NCI-H2227 (cell line): ENCODE measurements around the gene CDH26.
"Not testable (repeated sequence)": the region's sequence is repeated elsewhere in the genome, so short reads cannot be mapped to it uniquely, and the experiment has no call there.

ENCODE experiments used
- DNase-seq: peaks from one replicate; lab custom pipeline; 2025; ENCODE audit not compliant: unreplicated experiment; lab: John Stamatoyannopoulos, UW

The CDH26 gene

DNA sequence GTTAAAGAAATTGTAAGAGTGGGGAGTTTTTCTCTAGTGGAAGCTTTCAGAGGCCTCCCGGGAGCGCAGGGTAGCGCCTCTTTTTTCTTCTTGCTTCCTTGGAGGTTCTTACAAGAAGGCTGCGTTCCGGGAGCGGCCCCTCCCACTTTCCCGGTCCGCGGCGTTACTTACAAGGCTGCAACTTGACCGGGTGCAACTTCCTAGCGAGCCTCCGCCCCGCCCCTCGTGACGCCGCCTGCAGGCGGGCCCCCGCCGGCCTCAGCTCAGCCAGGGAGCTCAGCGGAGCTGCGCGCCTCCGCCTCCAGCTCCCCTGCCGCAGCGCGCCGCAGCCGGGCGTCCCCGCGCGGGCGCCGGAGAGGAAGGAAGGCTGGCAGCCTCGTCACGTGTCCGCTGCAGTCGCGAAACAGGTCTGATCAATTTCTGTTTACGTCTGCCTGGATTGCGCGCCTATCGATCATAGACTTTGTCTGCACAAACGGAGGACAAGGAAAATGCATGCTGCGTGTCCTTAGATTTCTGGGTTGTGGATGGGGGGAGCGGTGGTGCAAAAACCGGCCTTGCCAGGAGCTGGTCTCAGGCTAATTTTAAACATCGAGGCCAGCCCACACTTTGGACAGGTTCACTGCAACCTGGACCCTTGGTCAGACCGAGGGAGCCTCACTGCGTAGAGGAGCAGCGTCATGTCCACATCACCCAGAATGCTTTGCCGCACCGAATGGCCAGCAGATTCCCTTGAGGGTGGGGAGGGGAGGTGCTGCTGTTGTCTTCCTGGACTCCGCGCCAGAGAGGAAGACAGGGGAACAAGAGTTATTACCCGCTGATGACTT lies 17.9 kb upstream of the CDH26 start, which contains the start of the genes FAM217B and PPP1R3D:
FAM217B (plus strand) TSS at position 261 of the 827 bp plus-strand sequence. CDS start 3,555 bp downstream, outside the sequence.
PPP1R3D (minus strand) TSS at position 177 of the 827 bp plus-strand sequence. CDS start 374 bp downstream, outside the sequence.
- DNase-seq, result peak; percentile 94

DNA sequence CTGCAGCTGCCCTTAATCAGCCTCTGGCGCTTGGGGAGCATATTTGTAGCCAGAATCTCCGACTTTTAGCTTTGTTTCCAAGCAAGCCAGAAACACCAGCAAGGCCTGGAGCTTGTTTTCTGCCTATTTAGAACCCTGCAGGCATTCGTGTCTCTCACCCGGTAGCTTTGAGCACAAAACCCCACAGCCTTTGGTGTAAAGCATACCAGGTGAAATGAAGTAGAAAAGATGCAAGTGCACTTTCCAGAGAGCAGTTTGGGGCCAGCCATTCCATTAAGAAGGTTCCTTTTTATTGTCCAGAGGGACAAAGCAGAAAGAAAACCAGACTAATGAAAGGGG lies 17.3 kb upstream of the CDH26 start:
- DNase-seq, result no peak

DNA sequence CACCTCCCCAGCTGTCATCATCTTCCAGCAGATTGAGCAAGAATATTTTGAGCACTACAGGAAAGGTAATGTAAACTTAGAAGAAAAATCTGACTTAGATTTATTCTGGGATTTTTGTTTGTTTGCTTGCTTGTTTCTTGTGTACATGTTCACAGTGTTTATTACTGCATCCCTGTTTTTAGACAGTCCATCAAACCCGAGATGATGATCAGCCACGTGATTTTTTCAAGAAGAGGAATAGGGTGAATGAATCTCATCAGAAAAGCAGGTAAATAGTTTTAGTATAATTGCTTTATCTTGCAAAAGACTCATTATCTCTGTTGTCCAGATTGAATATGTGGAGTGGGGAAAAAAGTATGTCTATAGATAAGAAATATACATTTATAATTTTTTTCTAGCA lies 16.0 kb upstream of the CDH26 start:
- no peak for DNase-seq

- no peak for DNase-seq
Observed at GRCh38 chr20:59944726-59945125, 13.5 kb upstream of the CDH26 start.

DNA sequence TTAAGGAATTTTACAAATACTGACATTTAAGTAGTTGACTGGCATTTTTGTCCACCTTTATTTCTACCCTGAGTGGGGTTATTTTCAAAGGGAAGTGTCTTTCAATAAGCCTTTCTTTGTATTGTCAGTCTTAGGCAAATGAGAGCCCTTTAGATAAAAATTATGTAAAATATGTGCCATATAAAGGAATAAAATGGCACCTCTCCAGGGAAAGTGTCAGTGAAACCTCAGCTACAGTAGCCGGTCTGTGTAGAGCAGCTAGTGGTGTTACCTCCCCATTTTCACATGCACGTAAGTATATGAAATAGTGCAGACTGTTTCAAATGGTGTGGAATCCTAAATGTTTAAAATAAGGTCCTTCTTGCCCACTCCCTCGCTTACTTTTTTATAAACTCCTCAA lies 13.0 kb upstream of the CDH26 start:
- no peak for DNase-seq

GRCh38 chr20:59945731-59946130 lies 12.5 kb upstream of the CDH26 start:
- DNase-seq, result no peak

DNA sequence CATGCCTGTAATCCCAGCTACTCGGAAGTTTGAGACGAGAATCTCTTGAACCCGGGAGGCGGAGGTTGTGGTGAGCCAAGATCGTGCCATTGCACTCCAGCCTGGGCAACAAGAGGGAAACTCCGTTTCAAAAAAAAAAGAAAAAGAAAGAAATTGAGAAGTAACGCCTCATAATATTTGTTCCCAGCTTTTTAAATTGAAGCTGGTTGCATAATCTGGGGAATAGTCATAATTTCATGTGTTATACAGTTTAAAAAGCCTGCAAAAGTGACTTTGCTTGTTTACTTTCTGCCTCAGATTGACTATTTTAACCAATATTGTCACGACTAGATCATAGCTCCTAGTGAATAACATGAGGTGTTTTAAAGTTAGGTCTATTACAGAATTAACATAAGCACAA lies 10.8 kb upstream of the CDH26 start:
- no peak for DNase-seq

GRCh38 chr20:59948212-59948611 lies 10.0 kb upstream of the CDH26 start:
- DNase-seq, result no peak

DNA sequence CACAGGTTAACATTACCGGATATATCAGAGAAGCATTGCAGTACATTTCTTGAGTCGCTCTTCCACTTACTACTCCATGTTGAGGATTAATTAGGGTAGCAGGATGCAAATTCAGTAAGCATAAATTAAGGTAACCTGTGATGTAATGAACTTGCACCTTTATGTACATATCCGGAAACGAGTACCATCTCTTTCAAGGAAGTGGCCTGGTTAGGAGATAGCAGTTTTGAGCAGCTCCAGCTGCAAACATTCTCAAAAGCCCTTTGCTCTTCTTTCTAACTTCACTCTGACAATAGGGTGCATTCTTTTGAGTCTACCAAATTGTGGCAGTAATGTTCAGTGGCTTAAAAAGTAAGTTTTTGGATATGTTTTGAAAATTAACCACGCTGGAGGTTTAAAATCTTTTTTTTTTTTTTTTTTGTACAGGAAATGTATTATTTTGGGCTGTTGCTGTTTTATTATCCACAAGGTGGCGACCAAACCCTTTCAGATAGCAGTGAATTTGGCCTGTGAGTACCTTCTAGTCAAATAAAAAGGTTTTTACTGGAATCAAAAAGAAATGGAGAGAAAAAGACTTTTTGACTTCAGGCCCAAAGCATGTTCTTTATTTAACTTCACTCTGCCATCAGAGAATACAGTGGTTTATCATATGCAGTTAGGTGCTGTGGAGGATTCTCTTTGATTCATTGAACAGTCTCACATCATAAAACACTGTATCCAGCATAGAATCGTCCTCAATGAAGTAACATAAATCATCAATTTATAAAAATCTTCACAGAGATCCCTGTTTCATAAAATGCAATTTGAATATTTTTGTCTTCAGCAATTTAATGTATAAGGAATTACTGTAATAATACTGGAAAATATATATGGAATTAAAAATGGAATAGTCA lies 9.1 kb upstream of the CDH26 start:
- peak; percentile 63 for DNase-seq

- no peak for DNase-seq
Observed at GRCh38 chr20:59949911-59950310, 8.3 kb upstream of the CDH26 start.

DNA sequence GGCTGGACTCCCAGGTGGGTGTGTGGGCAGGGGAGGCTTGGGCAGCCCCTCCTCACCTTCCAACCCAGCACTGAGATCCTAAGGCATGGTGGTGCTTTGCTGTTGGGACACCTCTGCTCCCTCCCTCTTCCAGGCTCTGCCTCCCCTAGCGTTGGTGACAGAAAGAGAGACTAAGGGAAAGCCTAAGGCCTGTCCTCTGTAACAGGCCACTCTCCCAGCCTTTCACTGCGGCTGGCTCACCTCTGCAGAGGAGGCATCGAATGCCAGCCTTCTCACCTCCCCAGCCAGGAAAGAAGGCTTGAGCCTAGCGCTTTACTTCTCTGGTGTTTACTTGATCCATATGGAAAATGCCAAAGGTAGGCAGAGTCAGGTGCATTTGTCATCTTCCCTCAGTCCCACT lies 3.5 kb upstream of the CDH26 start:
- DNase-seq, result no peak

- peak; percentile 62 for DNase-seq
Observed at GRCh38 chr20:59955131-59955796, 3.0 kb upstream of the CDH26 start.

DNA sequence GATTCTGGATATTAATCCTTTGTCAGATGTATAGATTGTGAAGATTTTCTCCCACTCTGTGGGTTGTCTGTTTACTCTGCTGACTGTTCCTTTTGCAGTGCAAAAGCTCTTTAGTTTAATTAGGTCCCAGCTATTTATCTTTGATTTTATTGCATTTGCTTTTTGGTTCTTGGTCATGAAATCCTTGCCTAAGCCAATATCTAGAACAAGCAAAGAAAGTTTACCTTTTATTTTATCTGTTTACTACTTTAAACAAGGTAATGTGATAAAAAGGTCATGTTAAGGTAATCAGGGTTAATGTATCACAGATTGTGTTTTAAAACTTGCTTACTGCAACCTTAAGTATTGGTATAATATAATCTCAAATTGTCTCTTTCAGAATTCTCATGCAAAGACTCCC lies 655 bp upstream of the CDH26 start:
- DNase-seq, result not testable (repeated sequence)

DNA sequence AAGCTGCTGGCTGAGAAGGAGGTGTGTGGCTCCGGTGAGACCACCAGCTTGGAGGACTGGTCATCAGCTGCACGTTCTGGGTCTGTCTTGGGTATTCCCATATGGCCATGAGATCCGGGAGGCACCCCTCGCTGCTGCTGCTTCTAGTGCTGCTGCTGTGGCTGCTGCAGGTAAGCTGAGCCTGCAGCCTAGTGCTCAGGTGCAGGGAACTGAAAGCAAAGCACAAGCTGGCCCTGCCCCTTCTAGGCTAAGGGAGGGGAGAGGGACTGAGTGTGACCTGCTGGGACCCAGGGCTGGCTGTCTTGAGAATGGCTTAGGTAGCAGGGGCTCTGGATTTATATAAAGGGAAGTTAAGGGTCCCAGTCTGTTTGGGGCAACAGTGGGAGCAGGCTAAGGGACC lies 403 bp downstream of the CDH26 start:
- DNase-seq, result no peak

- DNase-seq, result no peak
Observed at GRCh38 chr20:59961423-59961822, 3.2 kb downstream of the CDH26 start.

DNA sequence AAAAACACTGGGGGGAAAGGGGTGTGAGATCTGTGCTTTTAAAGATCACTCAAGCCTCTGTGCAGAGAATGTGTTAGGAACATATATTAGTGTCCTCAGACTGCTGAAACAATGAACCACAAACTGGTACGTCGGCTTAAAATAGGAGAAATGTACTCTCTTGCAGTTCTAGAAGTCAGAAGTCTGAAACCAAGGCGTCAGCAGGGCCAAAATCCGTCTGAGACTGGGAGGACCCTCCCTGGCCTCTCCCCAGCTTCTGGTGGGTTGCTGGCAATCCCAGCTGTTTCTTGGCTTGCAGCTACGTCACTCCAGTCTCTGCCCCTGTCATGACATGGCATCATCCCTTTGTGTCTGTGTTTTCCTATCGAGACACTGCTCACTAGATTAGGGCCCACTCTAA lies 3.9 kb downstream of the CDH26 start:
- no peak for DNase-seq

GRCh38 chr20:59966428-59966827 lies 8.2 kb downstream of the CDH26 start:
- DNase-seq, result no peak

GRCh38 chr20:59971428-59971827 lies 13.2 kb downstream of the CDH26 start:
- no peak for DNase-seq

- no peak for DNase-seq
Observed at GRCh38 chr20:59972037-59972801, 14.0 kb downstream of the CDH26 start.

DNA sequence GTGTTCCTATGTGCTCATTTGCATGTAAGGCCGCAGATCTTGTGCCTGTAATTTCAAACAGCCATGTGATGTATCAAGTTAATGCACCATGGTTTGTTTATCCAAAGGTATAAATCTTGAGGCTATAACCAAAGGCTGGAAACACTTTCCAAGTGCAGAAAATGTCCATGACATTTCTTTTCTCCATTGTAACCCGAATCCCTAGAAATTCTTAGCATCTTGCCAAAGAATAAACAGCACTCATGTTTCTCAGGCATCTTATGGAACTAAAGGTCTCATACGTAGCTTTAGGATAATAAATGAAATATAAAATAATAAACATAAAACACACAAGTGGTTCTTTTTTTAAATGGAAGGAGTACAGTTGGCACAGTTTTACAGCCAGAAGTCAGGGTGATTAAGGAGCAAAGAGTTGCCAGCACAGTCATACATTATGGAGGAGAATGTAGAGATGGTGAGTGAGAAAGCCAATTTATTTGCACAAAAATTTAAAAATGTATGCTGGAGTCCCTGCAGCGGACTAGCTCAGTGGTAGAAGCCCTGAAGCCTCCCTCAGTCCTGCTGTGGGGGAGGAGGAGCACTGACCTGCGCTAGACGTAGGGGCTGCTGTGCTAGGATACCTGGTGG lies 18.0 kb downstream of the CDH26 start:
- no peak for DNase-seq
